ENCODE data around the gene SULT1C3. TPM values are rescaled to one million over a fixed set of nuclear protein-coding genes. Genes with fewer than 3 reads are reported as not detected.

The SULT1C3 gene
- total RNA-seq, 2 experiments from 2014 or later, result not detected

- Histone ChIP-seq H3K79me2 (ENCODE audit: insufficient read depth, low read depth, low read length) (no peaks in the 10 kb centered on the region), H2AFZ (ENCODE audit: low read length) (no peak overlapping the region), H3K4me3 (ENCODE audit: low read depth, low read length, poor library complexity, severe bottlenecking) (no peak overlapping the region), H3K4me2 (ENCODE audit: low read length) (no peak overlapping the region), H3K9me3 (ENCODE audit: low read length) (no peaks in the 10 kb centered on the region), H3K4me1 (ENCODE audit: insufficient read depth, low read length, poor library complexity, severe bottlenecking) (no peaks in the 10 kb centered on the region), H4K20me1 (ENCODE audit: insufficient read depth, low read length) (no peaks in the 10 kb centered on the region), H3K9me2 (ENCODE audit: insufficient read depth, low read length) (no peaks in the 10 kb centered on the region), H3K27ac (ENCODE audit: low read depth, low read length, poor library complexity, severe bottlenecking) (no peak overlapping the region), H3K36me3 (ENCODE audit: insufficient read depth, low read length) (no peaks in the 10 kb centered on the region)
- no TSS peak for BruUV-seq (replicated peaks)
- no peak for TF ChIP-seq EZH2phosphoT487 (IDR thresholded peaks at IDR 0.05; ENCODE audit: borderline replicate concordance, low read depth, low read length)
- TF ChIP-seq, protein P1, sequence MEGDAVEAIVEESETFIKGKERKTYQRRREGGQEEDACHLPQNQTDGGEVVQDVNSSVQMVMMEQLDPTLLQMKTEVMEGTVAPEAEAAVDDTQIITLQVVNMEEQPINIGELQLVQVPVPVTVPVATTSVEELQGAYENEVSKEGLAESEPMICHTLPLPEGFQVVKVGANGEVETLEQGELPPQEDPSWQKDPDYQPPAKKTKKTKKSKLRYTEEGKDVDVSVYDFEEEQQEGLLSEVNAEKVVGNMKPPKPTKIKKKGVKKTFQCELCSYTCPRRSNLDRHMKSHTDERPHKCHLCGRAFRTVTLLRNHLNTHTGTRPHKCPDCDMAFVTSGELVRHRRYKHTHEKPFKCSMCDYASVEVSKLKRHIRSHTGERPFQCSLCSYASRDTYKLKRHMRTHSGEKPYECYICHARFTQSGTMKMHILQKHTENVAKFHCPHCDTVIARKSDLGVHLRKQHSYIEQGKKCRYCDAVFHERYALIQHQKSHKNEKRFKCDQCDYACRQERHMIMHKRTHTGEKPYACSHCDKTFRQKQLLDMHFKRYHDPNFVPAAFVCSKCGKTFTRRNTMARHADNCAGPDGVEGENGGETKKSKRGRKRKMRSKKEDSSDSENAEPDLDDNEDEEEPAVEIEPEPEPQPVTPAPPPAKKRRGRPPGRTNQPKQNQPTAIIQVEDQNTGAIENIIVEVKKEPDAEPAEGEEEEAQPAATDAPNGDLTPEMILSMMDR (conservative IDR thresholded peaks at IDR 0.05; ENCODE audit: low read length), result no peak
- intact Hi-C loops (cut with micrococcal nuclease; ENCODE audit: unreplicated experiment), result no loop called here
- DNase-seq (ENCODE audit: low spot score), result no peak
- ChIA-PET CTCF (ENCODE audit: unreplicated experiment) (no interaction called here), POLR2A (no interaction called here)
These were observed 22.3 kb downstream of the SULT1C3 start for GRCh38 chr2:108262036-108262435.

DNA sequence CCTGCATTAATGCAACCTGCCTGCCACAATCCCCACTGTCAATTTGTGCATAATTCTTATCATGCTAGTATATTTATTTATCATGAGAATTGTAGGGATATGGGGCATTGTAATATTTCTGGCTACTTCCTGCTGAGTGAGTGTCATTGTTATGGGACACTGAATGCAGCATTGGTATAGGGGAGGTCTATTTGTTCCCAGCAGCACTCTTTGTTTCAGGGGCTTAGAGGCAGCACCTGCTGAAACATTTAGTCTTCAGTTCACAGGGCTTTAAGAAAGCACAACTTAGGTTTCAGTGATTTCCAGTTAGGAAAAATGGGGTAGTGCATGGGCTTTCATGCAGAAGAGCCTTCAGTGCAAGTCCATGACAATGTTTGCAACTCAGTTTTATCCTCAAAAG, 23.6 kb downstream of the SULT1C3 start:
- intact Hi-C loops (cut with micrococcal nuclease; ENCODE audit: unreplicated experiment), result no loop called here
- POLR2A ChIA-PET, result no interaction called here
- Histone ChIP-seq H3K27ac (ENCODE audit: low read depth, low read length, poor library complexity, severe bottlenecking) (no peak overlapping the region), H3K79me2 (ENCODE audit: insufficient read depth, low read depth, low read length) (no peaks in the 10 kb centered on the region), H3K4me2 (ENCODE audit: low read length) (no peak overlapping the region), H3K9me2 (ENCODE audit: insufficient read depth, low read length) (no peaks in the 10 kb centered on the region), H3K4me1 (ENCODE audit: insufficient read depth, low read length, poor library complexity, severe bottlenecking) (no peaks in the 10 kb centered on the region), H2AFZ (ENCODE audit: low read length) (no peak overlapping the region), H3K4me3 (ENCODE audit: low read depth, low read length, poor library complexity, severe bottlenecking) (no peak overlapping the region), H3K9me3 (ENCODE audit: low read length) (no peaks in the 10 kb centered on the region), H3K36me3 (ENCODE audit: insufficient read depth, low read length) (no peaks in the 10 kb centered on the region), H4K20me1 (ENCODE audit: insufficient read depth, low read length) (no peaks in the 10 kb centered on the region)
- BruUV-seq (replicated peaks), result no TSS peak
- no peak for DNase-seq (ENCODE audit: low spot score)
- no peak for TF ChIP-seq EZH2phosphoT487 (IDR thresholded peaks at IDR 0.05; ENCODE audit: borderline replicate concordance, low read depth, low read length)
- TF ChIP-seq, protein P1 (conservative IDR thresholded peaks at IDR 0.05; ENCODE audit: low read length), result no peak
- CTCF ChIA-PET (ENCODE audit: unreplicated experiment), result no interaction called here

GRCh38 chr2:108266218-108266617, 26.4 kb downstream of the SULT1C3 start:
- Histone ChIP-seq H3K9me2 (ENCODE audit: insufficient read depth, low read length) (no peaks in the 10 kb centered on the region), H3K36me3 (ENCODE audit: insufficient read depth, low read length) (no peaks in the 10 kb centered on the region), H3K4me3 (ENCODE audit: low read depth, low read length, poor library complexity, severe bottlenecking) (no peak overlapping the region), H3K79me2 (ENCODE audit: insufficient read depth, low read depth, low read length) (no peaks in the 10 kb centered on the region), H3K27ac (ENCODE audit: low read depth, low read length, poor library complexity, severe bottlenecking) (no peak overlapping the region), H4K20me1 (ENCODE audit: insufficient read depth, low read length) (no peaks in the 10 kb centered on the region), H2AFZ (ENCODE audit: low read length) (no peak overlapping the region), H3K9me3 (ENCODE audit: low read length) (no peaks in the 10 kb centered on the region), H3K4me1 (ENCODE audit: insufficient read depth, low read length, poor library complexity, severe bottlenecking) (no peaks in the 10 kb centered on the region), H3K4me2 (ENCODE audit: low read length) (no peak overlapping the region)
- no peak for TF ChIP-seq EZH2phosphoT487 (IDR thresholded peaks at IDR 0.05; ENCODE audit: borderline replicate concordance, low read depth, low read length)
- TF ChIP-seq, protein P1 (conservative IDR thresholded peaks at IDR 0.05; ENCODE audit: low read length), result no peak
- BruUV-seq (replicated peaks), result no TSS peak
- ChIA-PET CTCF (ENCODE audit: unreplicated experiment) (no interaction called here), POLR2A (interaction anchor here (0.6 kb wide), 1 partner anchor 590 kb away, joined by 3 read pairs; no protein-coding TSS in a partner anchor)
- DNase-seq (ENCODE audit: low spot score), result no peak
- intact Hi-C loops (cut with micrococcal nuclease; ENCODE audit: unreplicated experiment), result no loop called here

Measured in OCI-LY7 (cell line).